Activated gamma-delta T cell treated with Interleukin-2 at 50 U/mL for 16 hours (primary cell): Measurements from ENCODE around the gene CSNK2A2.

Experiments
- DNase-seq: peaks from one replicate; pipeline ENCODE4 v3.0.0-alpha.2; 2020

Gene CSNK2A2

DNA sequence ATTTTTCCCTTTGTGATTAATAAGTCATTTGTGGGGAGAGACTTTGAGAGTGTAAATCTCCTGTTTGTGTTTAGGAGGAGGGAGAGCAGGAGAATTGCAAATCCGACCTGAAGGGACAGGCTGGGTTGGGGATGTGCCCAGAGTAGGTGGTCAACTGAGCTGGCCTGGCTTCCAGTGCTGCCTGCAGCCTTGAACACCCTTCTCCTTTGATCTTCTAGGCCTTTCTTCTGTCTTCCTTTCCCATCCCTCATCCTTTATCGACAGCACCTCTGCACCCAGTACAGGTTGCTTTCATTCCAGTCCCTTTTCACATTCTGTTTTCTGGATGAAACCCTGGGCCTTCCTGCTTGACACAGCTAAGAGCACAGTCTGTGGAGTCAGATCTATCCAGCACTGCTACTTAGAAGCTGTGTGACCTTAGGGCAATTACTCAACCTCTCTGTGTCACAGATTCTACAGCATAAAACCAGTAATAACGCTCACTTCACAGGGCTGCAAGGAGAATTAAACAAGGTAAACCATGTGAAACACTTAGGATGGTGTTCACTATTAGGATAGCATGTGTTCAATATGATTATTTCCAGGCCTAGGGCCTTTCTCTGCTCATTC, 1.0 kb upstream of the CSNK2A2 start:
- DNase-seq = no peak

- DNase-seq = no peak
Measured at GRCh38 chr16:58197314-58198012, 443 bp downstream of the CSNK2A2 start.

GRCh38 chr16:58196898-58197313, 1.0 kb downstream of the CSNK2A2 start:
- DNase-seq = no peak

DNA sequence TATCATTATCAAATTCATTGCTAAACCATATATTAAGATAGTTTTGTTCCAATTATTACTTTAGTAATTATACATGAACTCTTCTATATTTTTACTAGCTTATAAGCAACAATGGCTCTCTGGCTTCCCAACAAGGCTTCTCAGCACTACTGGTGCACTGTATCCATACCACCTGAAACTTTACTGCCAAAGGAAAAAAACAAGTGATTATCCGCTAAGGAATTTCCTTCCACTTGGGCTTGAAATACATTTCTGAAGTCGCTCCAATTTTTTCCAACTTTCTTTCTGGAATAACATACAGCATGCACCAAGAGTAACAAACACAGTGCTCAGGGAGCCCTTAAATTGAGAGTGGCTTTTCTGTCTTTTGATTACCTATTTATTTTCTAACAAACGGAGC, 2.1 kb downstream of the CSNK2A2 start:
- no peak for DNase-seq

- DNase-seq = no peak
Measured at GRCh38 chr16:58195344-58195743, 2.6 kb downstream of the CSNK2A2 start.

- DNase-seq = no peak
Measured at GRCh38 chr16:58194790-58195189, 3.1 kb downstream of the CSNK2A2 start.

DNA sequence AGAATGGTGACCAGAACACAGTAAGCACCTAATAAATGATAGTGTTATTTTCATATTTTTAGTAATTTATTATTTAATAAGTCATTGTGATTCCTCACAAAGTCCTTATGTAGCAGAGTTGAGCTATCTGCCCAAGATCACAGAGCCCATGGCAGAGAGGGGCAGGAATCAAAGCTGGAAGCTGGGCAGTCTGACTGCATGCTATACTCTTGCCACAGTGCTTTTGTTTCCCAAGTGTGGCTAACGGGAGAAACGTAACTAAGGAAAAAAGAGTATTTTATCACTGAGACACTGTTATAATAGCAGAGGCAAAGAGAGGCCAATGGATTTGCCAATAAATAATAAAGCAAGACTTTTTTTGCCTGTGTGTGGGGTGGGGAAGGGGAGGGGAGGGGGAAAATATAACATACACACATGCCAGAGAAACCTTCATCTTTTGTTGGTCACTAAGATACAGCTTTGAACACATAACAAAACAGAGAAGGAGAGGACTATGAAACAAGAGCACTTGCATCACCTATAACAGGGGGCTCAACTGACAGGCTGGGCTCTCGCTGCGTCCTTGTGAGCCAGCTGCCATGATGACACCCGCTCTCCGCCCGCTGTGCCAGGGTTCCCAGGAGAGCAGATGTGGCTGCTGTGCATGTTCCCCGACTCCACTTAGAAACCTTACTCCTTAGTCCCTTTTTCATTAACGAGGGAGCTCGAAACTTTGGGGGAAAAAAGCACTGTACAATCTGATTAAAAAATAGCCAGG, 10.1 kb downstream of the CSNK2A2 start:
- DNase-seq = no peak

DNA sequence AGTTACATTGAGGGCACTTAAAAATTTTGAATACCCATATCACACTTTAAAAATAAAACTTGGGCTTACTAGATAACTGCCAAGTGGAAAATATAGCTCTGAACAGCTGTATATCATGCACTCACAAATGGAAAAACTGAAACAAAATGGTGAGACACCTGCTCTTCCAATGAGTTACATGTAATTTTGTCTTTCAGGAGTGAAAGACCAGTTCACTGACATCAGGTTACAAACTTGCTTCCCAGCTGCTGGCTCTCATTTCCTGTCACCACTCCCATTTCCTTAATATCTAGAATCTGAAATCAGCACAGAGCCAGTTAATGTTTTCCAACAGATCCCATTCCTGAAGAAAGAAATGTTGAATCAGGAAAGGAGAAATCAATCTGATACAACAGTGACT, 10.8 kb downstream of the CSNK2A2 start:
- no peak for DNase-seq

DNA sequence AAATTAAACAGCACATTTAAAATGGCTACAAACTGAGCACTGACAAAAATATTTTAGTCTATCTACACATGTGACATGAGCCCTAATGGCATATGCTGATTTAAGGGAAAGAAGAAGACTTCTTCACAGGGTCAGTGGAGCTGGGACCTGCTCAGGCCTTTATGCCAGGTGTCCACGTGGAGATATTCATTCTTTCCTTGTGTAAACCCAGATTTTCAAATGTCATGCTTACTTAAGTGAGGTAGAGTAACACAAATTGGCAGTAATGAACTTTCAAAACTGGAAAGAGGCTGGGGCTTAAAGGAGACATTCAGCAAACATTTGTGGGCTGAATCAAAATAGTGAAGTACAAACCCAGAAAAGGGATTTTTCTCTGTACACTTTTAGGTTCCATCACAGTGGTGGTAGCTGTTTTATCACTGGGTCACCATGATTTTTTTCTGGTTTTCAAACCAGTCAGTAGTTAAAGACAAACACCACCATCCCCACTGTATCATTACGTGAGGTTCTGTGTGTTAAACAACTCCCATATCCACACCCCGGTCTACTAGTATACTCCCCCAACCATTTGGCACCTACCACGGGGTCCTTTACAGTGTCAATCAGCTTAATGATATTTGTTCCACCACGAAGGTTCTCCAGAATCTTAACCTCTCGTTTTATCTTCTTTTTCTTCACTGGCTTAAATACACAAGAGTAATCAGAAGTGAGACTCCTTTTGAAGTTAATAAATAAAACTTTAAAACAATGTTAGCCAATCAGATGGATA, 11.5 kb downstream of the CSNK2A2 start:
- no peak for DNase-seq

DNA sequence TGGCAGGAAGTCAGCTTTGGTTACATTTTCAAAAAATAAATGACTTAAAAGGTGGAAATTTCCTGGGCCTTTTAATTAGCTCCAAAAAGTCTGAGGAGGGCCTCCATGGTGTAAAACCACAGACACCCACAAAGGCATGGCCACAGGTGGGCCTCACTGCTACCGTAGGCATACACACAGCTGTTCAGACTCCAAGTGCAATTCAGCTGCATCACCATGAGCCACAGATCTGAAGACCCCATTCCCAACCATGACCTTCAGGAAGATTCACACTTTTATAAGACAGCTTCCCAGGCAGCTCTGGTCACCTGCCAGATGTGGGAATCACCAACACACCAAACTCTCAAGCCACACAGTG, 20.6 kb downstream of the CSNK2A2 start:
- DNase-seq = no peak

DNA sequence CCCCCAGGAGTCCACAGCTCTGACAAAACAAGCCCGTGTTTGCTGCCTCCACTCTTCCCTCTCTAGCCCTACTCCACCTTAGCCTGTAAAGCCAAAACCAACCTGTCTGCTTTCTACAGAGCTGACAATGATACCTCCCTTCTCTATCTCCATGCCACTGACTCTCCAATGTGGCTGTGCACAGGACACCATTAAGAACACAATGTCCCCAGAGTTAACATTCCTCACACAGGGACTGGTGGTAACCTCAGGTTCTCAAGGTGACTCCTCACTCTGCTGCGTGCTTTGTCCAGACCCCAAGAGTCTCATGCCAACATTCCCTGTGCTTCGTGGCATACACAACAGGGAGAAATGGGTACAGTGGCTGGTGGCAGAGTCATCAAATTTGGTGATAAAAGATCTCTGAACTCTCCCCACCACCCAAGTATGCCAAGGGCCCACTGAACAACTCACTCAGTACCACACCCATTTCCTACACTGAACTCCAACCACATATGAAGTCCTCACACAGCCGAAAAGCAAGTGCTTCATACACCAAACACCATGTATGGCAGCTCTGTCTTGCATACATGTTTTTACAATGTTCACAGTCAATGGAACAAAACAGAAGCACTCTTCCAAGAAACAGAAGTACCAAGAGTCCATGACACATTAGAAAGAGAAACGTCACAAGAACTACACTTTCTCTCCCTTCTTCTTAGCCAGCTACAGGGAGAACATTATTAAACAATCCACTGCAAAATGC, 21.1 kb downstream of the CSNK2A2 start:
- no peak for DNase-seq

DNA sequence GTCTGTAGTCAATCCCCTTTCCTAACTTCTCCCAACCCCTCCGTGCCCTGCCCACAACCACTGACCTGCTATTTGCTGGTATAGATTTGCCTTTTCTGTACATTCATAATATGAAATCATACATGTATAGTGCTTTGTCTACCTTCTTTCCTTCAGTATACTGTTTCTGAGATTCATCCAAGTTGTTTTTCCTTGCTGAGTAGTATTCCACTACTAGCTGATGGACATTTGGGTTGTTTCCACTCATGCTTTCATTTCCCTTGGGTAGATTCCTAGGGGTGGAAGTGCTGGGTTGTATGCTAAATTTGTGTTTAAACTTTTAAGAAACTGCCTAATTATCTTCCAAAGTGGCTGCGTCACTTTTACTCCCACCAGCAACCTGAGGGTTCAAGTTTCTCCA, 27.7 kb downstream of the CSNK2A2 start:
- no peak for DNase-seq

DNA sequence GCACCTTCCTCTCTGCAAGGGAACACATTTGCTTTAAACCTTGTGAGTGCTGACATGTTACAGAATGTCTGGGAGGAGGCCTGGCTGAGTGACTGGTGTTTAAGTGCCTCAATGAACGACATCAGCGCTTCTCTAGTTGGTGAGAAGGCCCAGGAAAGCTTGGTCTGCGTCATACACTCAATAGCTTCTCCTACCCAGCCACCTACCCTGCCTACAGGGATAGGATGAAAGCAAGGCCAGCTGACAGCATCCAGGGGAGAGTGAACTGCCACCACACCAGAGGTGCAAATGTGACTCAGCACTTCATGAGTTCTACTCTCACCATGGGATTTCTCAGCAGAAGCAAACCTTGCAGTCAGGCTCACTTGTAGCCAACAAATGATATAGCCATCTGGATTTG, 37.1 kb downstream of the CSNK2A2 start:
- no peak for DNase-seq

- no peak for DNase-seq
Measured at GRCh38 chr16:58158725-58159124, 39.2 kb downstream of the CSNK2A2 start.

DNA sequence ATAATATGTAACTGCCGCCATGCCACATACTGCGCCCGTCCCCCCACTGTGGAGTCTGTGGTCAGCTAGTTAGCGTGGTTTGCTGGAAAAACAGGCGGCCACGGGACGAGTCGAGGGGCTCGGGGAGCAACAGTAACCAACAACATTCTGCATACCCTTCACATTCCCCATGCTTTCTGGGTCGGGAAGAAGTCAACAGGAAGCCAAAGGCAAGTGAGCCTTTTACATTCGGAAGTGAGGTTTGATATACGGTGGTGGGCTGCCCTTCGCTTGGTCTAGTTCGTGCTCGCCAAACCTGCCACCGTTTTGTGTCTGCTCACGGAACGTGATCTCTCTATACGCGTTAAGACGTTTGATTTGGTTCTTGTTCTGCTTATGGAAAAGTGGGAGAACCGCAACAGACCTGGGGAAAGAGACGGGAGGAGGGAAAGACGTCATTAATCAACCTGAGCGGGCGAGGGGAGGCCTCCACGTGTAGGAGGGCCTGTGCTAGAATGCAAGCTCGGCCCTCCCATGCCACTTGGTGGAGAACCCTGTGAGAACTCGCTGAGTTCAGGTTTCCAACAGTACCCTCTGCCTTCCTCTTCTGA, 39.9 kb downstream of the CSNK2A2 start:
- DNase-seq = no peak

DNA sequence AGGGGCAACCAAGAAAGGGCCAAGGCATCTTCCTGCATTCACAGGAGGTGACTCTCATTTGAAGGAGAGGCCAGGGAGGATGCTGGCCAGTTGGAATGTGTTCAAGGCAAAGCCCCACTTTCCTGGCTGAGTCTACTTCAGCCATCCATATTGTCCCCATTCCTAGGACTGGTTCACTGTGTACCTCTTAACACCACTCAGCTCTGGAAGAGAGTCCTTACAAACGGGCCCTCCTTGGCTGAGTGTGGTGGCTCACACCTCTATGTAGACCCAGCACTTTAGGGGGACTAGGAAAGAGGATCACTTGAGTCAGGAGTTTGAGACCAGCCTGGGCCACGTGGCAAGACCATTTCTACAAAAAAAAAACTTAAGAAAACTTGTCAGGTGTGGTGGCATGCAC, 40.7 kb downstream of the CSNK2A2 start:
- no peak for DNase-seq

DNA sequence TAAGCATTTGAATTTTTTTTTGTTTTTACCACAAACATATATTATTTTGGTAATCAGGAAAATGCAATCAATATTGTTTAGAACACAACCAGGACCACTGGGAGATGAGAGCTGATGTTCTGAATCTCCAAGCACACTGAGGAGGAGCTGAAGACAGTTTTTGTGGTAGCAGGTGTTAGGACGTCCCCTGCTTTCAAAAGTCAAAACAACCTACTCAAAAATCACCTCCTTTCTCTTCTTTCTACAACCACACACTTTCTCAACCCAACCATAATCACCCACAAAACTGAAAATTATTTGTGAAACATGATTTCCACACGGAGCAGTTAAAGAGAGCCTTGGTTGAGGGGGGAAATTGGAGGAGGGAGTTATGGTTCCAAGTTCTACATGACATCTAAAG, 42.1 kb downstream of the CSNK2A2 start:
- no peak for DNase-seq

DNA sequence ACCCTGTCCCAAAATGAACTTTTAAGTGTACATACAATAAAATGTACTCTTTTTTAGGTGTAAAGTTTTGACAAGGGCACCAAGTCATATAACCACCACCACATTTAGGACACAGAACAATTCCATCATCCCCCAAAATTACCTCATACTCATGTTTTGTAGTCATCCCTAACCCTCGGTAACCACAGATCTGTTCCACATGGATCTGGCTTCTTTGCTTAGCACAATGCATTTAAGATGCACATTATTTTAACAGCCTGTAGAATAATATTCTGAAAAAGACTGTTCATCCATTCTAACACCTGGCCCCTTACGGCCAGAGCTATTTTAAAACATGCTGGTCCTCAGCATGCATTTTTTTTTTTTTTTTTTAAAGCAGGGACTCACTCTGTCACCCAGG, 43.6 kb downstream of the CSNK2A2 start:
- DNase-seq = no peak

DNA sequence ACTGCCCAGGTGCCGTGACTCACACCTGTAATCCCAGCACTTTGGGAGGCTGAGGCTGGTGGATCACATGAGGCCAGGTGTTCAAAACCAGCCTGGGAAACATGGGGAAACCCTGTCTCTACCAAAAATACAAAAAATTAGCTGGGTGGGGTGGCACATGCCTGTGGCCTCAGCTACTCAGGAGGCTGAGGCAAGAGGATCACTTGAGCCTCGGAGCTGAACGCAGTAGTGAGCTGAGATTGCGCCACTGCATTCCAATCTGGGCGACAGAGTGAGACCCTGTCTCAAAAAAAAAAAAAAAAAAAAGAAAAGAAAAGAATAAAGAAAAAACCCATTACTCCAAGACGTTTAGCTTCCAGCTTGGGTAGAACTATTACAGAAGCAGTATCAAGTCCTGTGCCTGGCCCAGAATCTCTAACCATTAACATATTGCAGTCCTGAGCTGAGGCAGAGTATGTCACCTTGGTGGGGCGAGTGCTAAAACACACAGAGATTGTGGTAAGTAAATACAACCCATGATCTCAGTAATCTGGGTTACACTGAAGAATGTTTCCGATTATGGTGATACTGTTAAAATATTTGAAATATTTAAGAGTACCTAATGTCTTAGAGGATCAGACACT, 45.5 kb downstream of the CSNK2A2 start:
- DNase-seq = no peak

GRCh38 chr16:58148526-58148925, 49.4 kb downstream of the CSNK2A2 start:
- DNase-seq = no peak

GRCh38 chr16:58148099-58148498, 49.8 kb downstream of the CSNK2A2 start:
- DNase-seq = no peak

GRCh38 chr16:58138852-58139251, 59.1 kb downstream of the CSNK2A2 start:
- no peak for DNase-seq
